ENCODE results near the gene ZSCAN10.

The ZSCAN10 gene

GRCh38 chr16:3066440-3066748, 32.7 kb downstream of the ZSCAN10 start:
- H2BK120ac ChIP-seq (ENCODE audit: low read depth, low read length): no peak overlapping the region
- peak overlapping the region; percentile 29 for H3K4me2 ChIP-seq (ENCODE audit: low read length, poor library complexity, severe bottlenecking)
- peak overlapping the region; percentile 6 for H2AK5ac ChIP-seq (ENCODE audit: low read length, severe bottlenecking)
- 98% methylated on average over 6 of the region's 7 CpGs for WGBS
- H3K18ac ChIP-seq (ENCODE audit: low read depth in 1 of 2, low read length in 2 of 2): no peak overlapping the region
- H3K23ac ChIP-seq (ENCODE audit: low read length in 2 of 2): no peak overlapping the region
- no peak overlapping the region for H3K9ac ChIP-seq (ENCODE audit: low read length)
- H4K91ac ChIP-seq (ENCODE audit: low read length): no peak overlapping the region
- H3K4me3 ChIP-seq (ENCODE audit: insufficient read depth in 1 of 2, low read depth in 1 of 2, low read length in 2 of 2): peak overlapping the region in 1 of 2 experiments; percentile 27
- no peaks in the 10 kb centered on the region for H3K9me3 ChIP-seq (ENCODE audit: control insufficient read depth, low read length)
- H2AFZ ChIP-seq (ENCODE audit: low read depth, low read length): no peak overlapping the region
- H3K79me1 ChIP-seq (replicated peaks; ENCODE audit: low read length, poor library complexity, severe bottlenecking): peaks cover 7% of the 10 kb centered on the region
- peaks cover 0 to 26% of the 10 kb centered on the region in 2 experiments for H3K36me3 ChIP-seq (ENCODE audit: control insufficient read depth in 1 of 2, insufficient read depth in 2 of 2, low read depth in 1 of 2, low read length in 2 of 2)
- H2BK15ac ChIP-seq (ENCODE audit: low read depth, poor library complexity, severe bottlenecking): no peak overlapping the region
- no peak overlapping the region for H3K4ac ChIP-seq (ENCODE audit: low read depth in 1 of 2, low read length in 2 of 2)
- no peak overlapping the region for H4K8ac ChIP-seq (ENCODE audit: low read length)
- no peak overlapping the region for H2BK5ac ChIP-seq (ENCODE audit: low read depth, low read length, poor library complexity, severe bottlenecking)
- H3K4me1 ChIP-seq (ENCODE audit: control insufficient read depth, insufficient read depth, low read depth, low read length): peaks cover 26% of the 10 kb centered on the region
- H3K14ac ChIP-seq (ENCODE audit: low read length in 2 of 2): no peak overlapping the region
- DNase-seq: no peak
- H3K27ac ChIP-seq (ENCODE audit: low read length, poor library complexity, severe bottlenecking): no peak overlapping the region
- peaks cover 0 to 24% of the 10 kb centered on the region in 2 experiments for H3K27me3 ChIP-seq (ENCODE audit: control insufficient read depth in 1 of 2, insufficient read depth in 1 of 2, low read length in 2 of 2)
- peak overlapping the region in 1 of 2 experiments; percentile 37 for H2BK12ac ChIP-seq (ENCODE audit: low read length in 2 of 2)

- Histone ChIP-seq H3K4me1 (ENCODE audit: control insufficient read depth, insufficient read depth, low read depth, low read length) (peaks cover 26% of the 10 kb centered on the region), H3K9me3 (ENCODE audit: control insufficient read depth, low read length) (no peaks in the 10 kb centered on the region), H3K18ac (ENCODE audit: low read depth in 1 of 2, low read length in 2 of 2) (no peak overlapping the region), H3K14ac (ENCODE audit: low read length in 2 of 2) (no peak overlapping the region), H3K23ac (ENCODE audit: low read length in 2 of 2) (no peak overlapping the region), H2BK5ac (ENCODE audit: low read depth, low read length, poor library complexity, severe bottlenecking) (no peak overlapping the region), H2AK5ac (ENCODE audit: low read length, severe bottlenecking) (peak overlapping the region; percentile 23), H2AFZ (ENCODE audit: low read depth, low read length) (no peak overlapping the region), H2BK120ac (ENCODE audit: low read depth, low read length) (no peak overlapping the region), H3K27ac (ENCODE audit: low read length, poor library complexity, severe bottlenecking) (no peak overlapping the region), H4K91ac (ENCODE audit: low read length) (no peak overlapping the region), H2BK12ac (ENCODE audit: low read length in 2 of 2) (peak overlapping the region in 1 of 2 experiments; percentile 37), H3K79me1 (replicated peaks; ENCODE audit: low read length, poor library complexity, severe bottlenecking) (peaks cover 7% of the 10 kb centered on the region), H3K9ac (ENCODE audit: low read length) (peak overlapping the region; percentile 65), H3K27me3 (ENCODE audit: control insufficient read depth in 1 of 2, insufficient read depth in 1 of 2, low read length in 2 of 2) (peaks cover 0 to 20% of the 10 kb centered on the region in 2 experiments), H3K4me3 (ENCODE audit: insufficient read depth in 1 of 2, low read depth in 1 of 2, low read length in 2 of 2) (peak overlapping the region; percentile 24 to 42), H2BK15ac (ENCODE audit: low read depth, poor library complexity, severe bottlenecking) (no peak overlapping the region), H3K4ac (ENCODE audit: low read depth in 1 of 2, low read length in 2 of 2) (no peak overlapping the region), H4K8ac (ENCODE audit: low read length) (no peak overlapping the region), H3K36me3 (ENCODE audit: control insufficient read depth in 1 of 2, insufficient read depth in 2 of 2, low read depth in 1 of 2, low read length in 2 of 2) (peaks cover 0 to 26% of the 10 kb centered on the region in 2 experiments), H3K4me2 (ENCODE audit: low read length, poor library complexity, severe bottlenecking) (peak overlapping the region; percentile 29)
- WGBS: 93% methylated on average over 24 of the region's 26 CpGs
- DNase-seq: no peak
These were observed 33.2 kb downstream of the ZSCAN10 start for GRCh38 chr16:3065742-3066439.

DNA sequence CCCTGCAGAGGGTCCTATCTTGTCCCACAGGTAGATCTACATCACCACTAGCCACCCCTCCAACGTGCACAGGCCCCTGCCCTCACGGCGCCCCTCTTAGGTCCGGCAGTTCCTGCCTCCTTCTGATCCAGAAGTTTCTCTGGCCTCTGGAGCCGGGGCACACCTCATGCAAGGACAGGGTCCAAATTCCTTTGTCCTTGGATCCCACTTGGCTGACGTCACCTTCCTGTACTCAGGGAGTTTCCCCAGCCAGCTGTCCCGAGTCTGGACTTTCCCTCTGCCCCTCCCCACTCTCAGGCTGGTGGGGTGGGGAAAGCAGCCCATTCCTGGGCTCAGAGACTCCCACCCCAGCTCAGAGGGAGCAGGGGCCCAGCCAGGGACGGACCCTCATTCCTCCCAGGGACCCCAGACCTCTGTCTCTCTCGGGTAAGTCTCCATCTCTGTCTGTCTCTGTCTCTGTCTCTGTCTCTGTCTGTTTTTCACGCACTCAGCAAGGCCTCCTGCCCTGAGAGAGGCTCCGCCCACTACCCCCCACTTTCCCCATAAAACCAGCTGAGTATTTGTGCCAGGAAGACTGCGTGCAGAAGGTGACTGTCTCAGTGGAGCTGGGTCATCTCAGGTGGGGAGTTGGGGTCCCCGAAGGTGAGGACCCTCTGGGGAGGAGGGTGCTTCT, 33.9 kb downstream of the ZSCAN10 start, which contains the start of gene IL32:
TSS of gene IL32 (plus strand) at position 572 of the 673 bp plus-strand sequence. CDS start 172 bp downstream, outside the sequence.
- peaks cover 27% of the 10 kb centered on the region for H3K4me1 ChIP-seq (ENCODE audit: control insufficient read depth, insufficient read depth, low read depth, low read length)
- H3K9me3 ChIP-seq (ENCODE audit: control insufficient read depth, low read length): no peaks in the 10 kb centered on the region
- peaks cover 0 to 17% of the 10 kb centered on the region in 2 experiments for H3K27me3 ChIP-seq (ENCODE audit: control insufficient read depth in 1 of 2, insufficient read depth in 1 of 2, low read length in 2 of 2)
- no peak within 1 kb of the TSS for H3K14ac ChIP-seq (ENCODE audit: low read length in 2 of 2)
- DNase-seq: peak; percentile 93
- WGBS: 61% methylated on average over 11 of the region's 13 CpGs
- H4K8ac ChIP-seq (ENCODE audit: low read length): peak within 1 kb of the TSS; percentile 16
- H2AK5ac ChIP-seq (ENCODE audit: low read length, severe bottlenecking): peak within 1 kb of the TSS; percentile 69
- H3K9ac ChIP-seq (ENCODE audit: low read length): peak within 1 kb of the TSS; percentile 65
- H3K79me1 ChIP-seq (replicated peaks; ENCODE audit: low read length, poor library complexity, severe bottlenecking): peaks cover 7% of the 10 kb centered on the region
- peak within 1 kb of the TSS in 1 of 2 experiments; percentile 37 for H2BK12ac ChIP-seq (ENCODE audit: low read length in 2 of 2)
- peak within 1 kb of the TSS; percentile 3 for H2AFZ ChIP-seq (ENCODE audit: low read depth, low read length)
- peak within 1 kb of the TSS; percentile 24 to 42 for H3K4me3 ChIP-seq (ENCODE audit: insufficient read depth in 1 of 2, low read depth in 1 of 2, low read length in 2 of 2)
- no peak within 1 kb of the TSS for H2BK120ac ChIP-seq (ENCODE audit: low read depth, low read length)
- H3K23ac ChIP-seq (ENCODE audit: low read length in 2 of 2): no peak within 1 kb of the TSS
- H2BK5ac ChIP-seq (ENCODE audit: low read depth, low read length, poor library complexity, severe bottlenecking): no peak within 1 kb of the TSS
- H3K27ac ChIP-seq (ENCODE audit: low read length, poor library complexity, severe bottlenecking): no peak within 1 kb of the TSS
- no peak within 1 kb of the TSS for H2BK15ac ChIP-seq (ENCODE audit: low read depth, poor library complexity, severe bottlenecking)
- peak within 1 kb of the TSS; percentile 29 for H3K4me2 ChIP-seq (ENCODE audit: low read length, poor library complexity, severe bottlenecking)
- H4K91ac ChIP-seq (ENCODE audit: low read length): no peak within 1 kb of the TSS
- H3K4ac ChIP-seq (ENCODE audit: low read depth in 1 of 2, low read length in 2 of 2): peak within 1 kb of the TSS; percentile 26 to 57
- H3K18ac ChIP-seq (ENCODE audit: low read depth in 1 of 2, low read length in 2 of 2): peak within 1 kb of the TSS in 1 of 2 experiments; percentile 25
- H3K36me3 ChIP-seq (ENCODE audit: control insufficient read depth in 1 of 2, insufficient read depth in 2 of 2, low read depth in 1 of 2, low read length in 2 of 2): peaks cover 0 to 26% of the 10 kb centered on the region in 2 experiments

- no peak overlapping the region for H2BK5ac ChIP-seq (ENCODE audit: low read depth, low read length, poor library complexity, severe bottlenecking)
- H2BK15ac ChIP-seq (ENCODE audit: low read depth, poor library complexity, severe bottlenecking): no peak overlapping the region
- no peak overlapping the region for H3K4ac ChIP-seq (ENCODE audit: low read depth in 1 of 2, low read length in 2 of 2)
- DNase-seq: no peak
- no peaks in the 10 kb centered on the region for H3K9me3 ChIP-seq (ENCODE audit: control insufficient read depth, low read length)
- H3K79me1 ChIP-seq (replicated peaks; ENCODE audit: low read length, poor library complexity, severe bottlenecking): peaks cover 7% of the 10 kb centered on the region
- H2BK12ac ChIP-seq (ENCODE audit: low read length in 2 of 2): no peak overlapping the region
- no peak overlapping the region for H4K91ac ChIP-seq (ENCODE audit: low read length)
- 93% methylated on average over 7 of the region's 8 CpGs for WGBS
- no peak overlapping the region for H3K27ac ChIP-seq (ENCODE audit: low read length, poor library complexity, severe bottlenecking)
- H2AK5ac ChIP-seq (ENCODE audit: low read length, severe bottlenecking): no peak overlapping the region
- no peak overlapping the region for H3K23ac ChIP-seq (ENCODE audit: low read length in 2 of 2)
- peaks cover 0 to 17% of the 10 kb centered on the region in 2 experiments for H3K36me3 ChIP-seq (ENCODE audit: control insufficient read depth in 1 of 2, insufficient read depth in 2 of 2, low read depth in 1 of 2, low read length in 2 of 2)
- no peak overlapping the region for H3K4me3 ChIP-seq (ENCODE audit: insufficient read depth in 1 of 2, low read depth in 1 of 2, low read length in 2 of 2)
- no peak overlapping the region for H3K14ac ChIP-seq (ENCODE audit: low read length in 2 of 2)
- peaks cover 0 to 17% of the 10 kb centered on the region in 2 experiments for H3K27me3 ChIP-seq (ENCODE audit: control insufficient read depth in 1 of 2, insufficient read depth in 1 of 2, low read length in 2 of 2)
- no peak overlapping the region for H2BK120ac ChIP-seq (ENCODE audit: low read depth, low read length)
- no peak overlapping the region for H3K18ac ChIP-seq (ENCODE audit: low read depth in 1 of 2, low read length in 2 of 2)
- no peak overlapping the region for H3K9ac ChIP-seq (ENCODE audit: low read length)
- H2AFZ ChIP-seq (ENCODE audit: low read depth, low read length): no peak overlapping the region
- H3K4me1 ChIP-seq (ENCODE audit: control insufficient read depth, insufficient read depth, low read depth, low read length): peaks cover 35% of the 10 kb centered on the region
- no peak overlapping the region for H3K4me2 ChIP-seq (ENCODE audit: low read length, poor library complexity, severe bottlenecking)
- no peak overlapping the region for H4K8ac ChIP-seq (ENCODE audit: low read length)
These were observed 35.3 kb downstream of the ZSCAN10 start for GRCh38 chr16:3063625-3064386.

All from mesenchymal stem cell (in vitro differentiated cells and primary cell).